Measurements from ENCODE around the gene ARHGEF12. TPM values are rescaled to one million over a fixed set of nuclear protein-coding genes. Genes with fewer than 3 reads are reported as not detected.

ARHGEF12 gene
- polyA plus RNA-seq, 2 donors: 15.3 to 17.9 TPM

DNA sequence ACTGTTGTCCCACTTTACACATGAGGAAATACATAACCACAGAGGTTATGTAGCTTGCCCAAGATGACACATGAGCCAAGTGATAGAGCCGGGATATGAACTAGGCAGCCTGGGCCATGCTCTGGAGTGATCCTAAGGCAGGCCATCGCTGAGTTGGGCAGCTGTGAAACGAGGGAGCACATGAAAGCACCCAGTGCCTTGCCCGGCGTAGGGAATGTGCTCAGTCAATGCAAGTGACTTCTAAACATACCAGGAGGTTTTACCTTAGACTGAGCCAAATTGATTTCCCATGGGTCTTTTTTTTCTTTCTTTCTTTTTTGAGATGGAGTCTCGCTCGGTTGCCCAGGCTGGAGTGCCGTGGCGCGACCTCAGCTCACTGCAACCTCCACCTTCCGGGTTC, 185.8 kb downstream of the ARHGEF12 start:
- Histone ChIP-seq H3K36me3 (ENCODE audit: control insufficient read depth in 2 of 2, insufficient read depth in 2 of 2, low read length in 1 of 2) (no peaks in the 10 kb centered on the region), H3K27me3 (ENCODE audit: control insufficient read depth in 1 of 2, insufficient read depth in 2 of 2, low read length in 2 of 2) (no peaks in the 10 kb centered on the region), H3K9me3 (ENCODE audit: control insufficient read depth in 2 of 2, insufficient read depth in 1 of 2, low read depth in 1 of 2, low read length in 1 of 2) (no peaks in the 10 kb centered on the region), H3K4me3 (ENCODE audit: low read depth in 1 of 2, low read length in 2 of 2) (no peak overlapping the region), H3K27ac (ENCODE audit: low read depth in 2 of 2, low read length in 1 of 2) (no peak overlapping the region), H3K4me1 (ENCODE audit: control insufficient read depth in 2 of 2, insufficient read depth in 2 of 2, low read length in 1 of 2) (peaks cover 1 to 3% of the 10 kb centered on the region in 2 donors)
- 91 to 93% methylated on average over 11 of the region's 11 CpGs for WGBS, 2 donors

DNA sequence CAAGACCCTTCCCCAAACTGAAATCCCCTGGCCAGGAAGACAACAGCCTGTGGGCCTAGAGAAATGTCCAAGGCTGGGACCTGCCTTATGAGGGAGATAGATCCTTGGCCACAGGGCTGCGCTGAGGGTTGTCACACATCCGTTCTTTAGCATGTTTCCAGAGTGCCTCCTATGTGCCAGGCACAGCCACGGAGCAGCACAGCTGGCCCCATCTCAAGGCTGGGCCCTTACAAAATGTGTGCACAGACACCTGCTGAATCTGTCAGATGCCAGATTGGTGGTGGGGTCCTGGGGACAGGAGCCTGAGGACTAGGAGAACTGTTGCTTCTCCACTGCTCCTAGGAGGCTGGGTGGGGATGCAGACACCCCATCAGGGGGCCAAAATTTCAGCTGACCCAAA, 186.5 kb downstream of the ARHGEF12 start:
- WGBS, 2 donors: 78 to 87% methylated on average over 3 of the region's 3 CpGs
- Histone ChIP-seq H3K36me3 (ENCODE audit: control insufficient read depth in 2 of 2, insufficient read depth in 2 of 2, low read length in 1 of 2) (no peaks in the 10 kb centered on the region), H3K4me1 (ENCODE audit: control insufficient read depth in 2 of 2, insufficient read depth in 2 of 2, low read length in 1 of 2) (no peaks in the 10 kb centered on the region), H3K4me3 (ENCODE audit: low read depth in 1 of 2, low read length in 2 of 2) (no peak overlapping the region), H3K9me3 (ENCODE audit: control insufficient read depth in 2 of 2, insufficient read depth in 1 of 2, low read depth in 1 of 2, low read length in 1 of 2) (no peaks in the 10 kb centered on the region), H3K27ac (ENCODE audit: low read depth in 2 of 2, low read length in 1 of 2) (no peak overlapping the region), H3K27me3 (ENCODE audit: control insufficient read depth in 1 of 2, insufficient read depth in 2 of 2, low read length in 2 of 2) (no peaks in the 10 kb centered on the region)

DNA sequence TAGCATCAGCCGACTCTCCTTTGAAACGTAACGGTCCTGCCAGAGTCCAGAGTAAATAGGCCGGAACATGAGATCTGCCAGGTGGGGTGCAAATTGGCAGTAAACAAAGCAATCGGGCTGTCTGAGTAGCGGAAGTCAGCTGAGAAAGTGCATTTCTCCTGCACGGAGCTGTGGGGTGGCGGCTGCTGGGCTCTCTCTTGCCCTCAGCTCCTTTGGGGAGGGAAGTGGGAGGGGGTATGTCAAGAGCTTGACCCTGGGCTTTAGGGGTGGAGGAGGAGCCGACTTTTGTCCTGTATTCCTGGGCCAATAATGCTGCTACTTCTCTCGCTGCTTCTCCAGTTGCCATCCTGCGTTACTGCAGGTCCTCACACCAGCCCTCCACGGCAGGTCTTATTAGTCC, 187.0 kb downstream of the ARHGEF12 start:
- Histone ChIP-seq H3K27ac (ENCODE audit: low read depth in 2 of 2, low read length in 1 of 2) (no peak overlapping the region), H3K9me3 (ENCODE audit: control insufficient read depth in 2 of 2, insufficient read depth in 1 of 2, low read depth in 1 of 2, low read length in 1 of 2) (no peaks in the 10 kb centered on the region), H3K36me3 (ENCODE audit: control insufficient read depth in 2 of 2, insufficient read depth in 2 of 2, low read length in 1 of 2) (no peaks in the 10 kb centered on the region), H3K27me3 (ENCODE audit: control insufficient read depth in 1 of 2, insufficient read depth in 2 of 2, low read length in 2 of 2) (no peaks in the 10 kb centered on the region), H3K4me1 (ENCODE audit: control insufficient read depth in 2 of 2, insufficient read depth in 2 of 2, low read length in 1 of 2) (no peaks in the 10 kb centered on the region), H3K4me3 (ENCODE audit: low read depth in 1 of 2, low read length in 2 of 2) (no peak overlapping the region)
- 47 to 64% methylated on average over 12 of the region's 12 CpGs for WGBS, 2 donors

DNA sequence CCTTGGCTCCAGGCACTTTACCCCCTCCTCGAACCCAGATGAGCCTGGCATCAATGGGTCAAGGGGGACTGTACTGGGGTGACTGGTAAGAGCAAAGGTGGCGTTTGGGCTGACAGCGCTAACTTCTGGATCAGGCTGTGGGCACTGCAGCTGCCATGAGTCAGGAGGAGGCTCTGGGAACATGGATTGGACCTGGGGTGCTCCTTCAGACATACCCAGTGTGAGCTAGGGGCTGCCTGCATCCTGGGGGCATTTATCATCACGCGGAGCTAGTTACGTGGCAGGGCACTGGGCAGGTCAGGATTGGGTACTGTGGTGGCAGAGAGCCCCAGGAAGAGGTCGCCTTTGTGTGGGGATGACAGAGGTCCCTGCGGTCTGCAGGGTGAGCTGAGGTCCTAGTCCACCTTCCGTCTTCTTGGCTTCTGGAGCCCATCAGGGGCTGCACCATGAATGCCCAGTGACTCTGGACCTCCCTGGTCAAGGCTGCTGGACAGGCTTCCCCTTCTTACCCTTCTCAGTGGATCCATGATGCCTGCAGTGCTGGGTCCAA, 188.4 kb downstream of the ARHGEF12 start:
- no peaks in the 10 kb centered on the region for H3K27me3 ChIP-seq (ENCODE audit: control insufficient read depth in 1 of 2, insufficient read depth in 2 of 2, low read length in 2 of 2)
- H3K4me3 ChIP-seq (ENCODE audit: low read depth in 1 of 2, low read length in 2 of 2): no peak overlapping the region
- no peak overlapping the region for H3K27ac ChIP-seq (ENCODE audit: low read depth in 2 of 2, low read length in 1 of 2)
- peaks cover 0 to 3% of the 10 kb centered on the region in 2 donors for H3K9me3 ChIP-seq (ENCODE audit: control insufficient read depth in 2 of 2, insufficient read depth in 1 of 2, low read depth in 1 of 2, low read length in 1 of 2)
- no peaks in the 10 kb centered on the region for H3K36me3 ChIP-seq (ENCODE audit: control insufficient read depth in 2 of 2, insufficient read depth in 2 of 2, low read length in 1 of 2)
- WGBS, 2 donors: 90 to 91% methylated on average over 9 of the region's 9 CpGs
- H3K4me1 ChIP-seq (ENCODE audit: control insufficient read depth in 2 of 2, insufficient read depth in 2 of 2, low read length in 1 of 2): no peaks in the 10 kb centered on the region

GRCh38 chr11:120525261-120526171, 189.3 kb downstream of the ARHGEF12 start:
- H3K4me3 ChIP-seq (ENCODE audit: low read depth in 1 of 2, low read length in 2 of 2): no peak overlapping the region
- peaks cover 0 to 3% of the 10 kb centered on the region in 2 donors for H3K9me3 ChIP-seq (ENCODE audit: control insufficient read depth in 2 of 2, insufficient read depth in 1 of 2, low read depth in 1 of 2, low read length in 1 of 2)
- 67 to 84% methylated on average over 16 of the region's 16 CpGs for WGBS, 2 donors
- no peaks in the 10 kb centered on the region for H3K36me3 ChIP-seq (ENCODE audit: control insufficient read depth in 2 of 2, insufficient read depth in 2 of 2, low read length in 1 of 2)
- no peak overlapping the region for H3K27ac ChIP-seq (ENCODE audit: low read depth in 2 of 2, low read length in 1 of 2)
- no peaks in the 10 kb centered on the region for H3K27me3 ChIP-seq (ENCODE audit: control insufficient read depth in 1 of 2, insufficient read depth in 2 of 2, low read length in 2 of 2)
- H3K4me1 ChIP-seq (ENCODE audit: control insufficient read depth in 2 of 2, insufficient read depth in 2 of 2, low read length in 1 of 2): no peaks in the 10 kb centered on the region

DNA sequence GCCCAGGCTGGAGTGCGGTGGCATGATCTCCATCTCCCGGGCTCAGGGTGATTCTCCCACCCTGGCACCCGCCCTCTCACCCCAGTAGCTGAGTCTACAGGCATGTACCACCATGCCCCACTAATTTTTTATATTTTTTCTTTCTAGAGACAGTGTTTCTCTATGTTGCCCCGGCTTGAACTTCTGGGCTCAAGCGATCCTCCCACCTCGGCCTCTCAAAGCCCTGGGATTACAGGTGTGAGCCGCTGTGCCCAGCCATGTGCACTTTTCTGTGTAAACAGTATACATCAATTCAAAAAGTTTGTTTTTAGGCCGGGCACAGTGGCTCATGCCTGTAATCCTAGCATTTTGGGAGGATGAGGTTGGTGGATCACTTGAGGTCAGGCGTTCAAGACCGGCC, 190.0 kb downstream of the ARHGEF12 start:
- H3K27me3 ChIP-seq (ENCODE audit: control insufficient read depth in 1 of 2, insufficient read depth in 2 of 2, low read length in 2 of 2): no peaks in the 10 kb centered on the region
- 81 to 90% methylated on average over 10 of the region's 10 CpGs for WGBS, 2 donors

GRCh38 chr11:120527111-120527761, 191.0 kb downstream of the ARHGEF12 start:
- no peaks in the 10 kb centered on the region for H3K36me3 ChIP-seq (ENCODE audit: control insufficient read depth in 2 of 2, insufficient read depth in 2 of 2, low read length in 1 of 2)
- peaks cover 0 to 2% of the 10 kb centered on the region in 2 donors for H3K4me1 ChIP-seq (ENCODE audit: control insufficient read depth in 2 of 2, insufficient read depth in 2 of 2, low read length in 1 of 2)
- no peaks in the 10 kb centered on the region for H3K27me3 ChIP-seq (ENCODE audit: control insufficient read depth in 1 of 2, insufficient read depth in 2 of 2, low read length in 2 of 2)
- H3K4me3 ChIP-seq (ENCODE audit: low read depth in 1 of 2, low read length in 2 of 2): no peak overlapping the region
- H3K27ac ChIP-seq (ENCODE audit: low read depth in 2 of 2, low read length in 1 of 2): no peak overlapping the region
- H3K9me3 ChIP-seq (ENCODE audit: control insufficient read depth in 2 of 2, insufficient read depth in 1 of 2, low read depth in 1 of 2, low read length in 1 of 2): peaks cover 0 to 3% of the 10 kb centered on the region in 2 donors
- 25 to 32% methylated on average over 16 of the region's 16 CpGs for WGBS, 2 donors

More for the DNA sequence above, 190.0 kb downstream of the ARHGEF12 start:
- Histone ChIP-seq H3K4me3 (ENCODE audit: low read depth in 1 of 2, low read length in 2 of 2) (no peak overlapping the region), H3K9me3 (ENCODE audit: control insufficient read depth in 2 of 2, insufficient read depth in 1 of 2, low read depth in 1 of 2, low read length in 1 of 2) (peaks cover 0 to 3% of the 10 kb centered on the region in 2 donors), H3K27ac (ENCODE audit: low read depth in 2 of 2, low read length in 1 of 2) (no peak overlapping the region), H3K36me3 (ENCODE audit: control insufficient read depth in 2 of 2, insufficient read depth in 2 of 2, low read length in 1 of 2) (no peaks in the 10 kb centered on the region), H3K4me1 (ENCODE audit: control insufficient read depth in 2 of 2, insufficient read depth in 2 of 2, low read length in 1 of 2) (no peaks in the 10 kb centered on the region)

DNA sequence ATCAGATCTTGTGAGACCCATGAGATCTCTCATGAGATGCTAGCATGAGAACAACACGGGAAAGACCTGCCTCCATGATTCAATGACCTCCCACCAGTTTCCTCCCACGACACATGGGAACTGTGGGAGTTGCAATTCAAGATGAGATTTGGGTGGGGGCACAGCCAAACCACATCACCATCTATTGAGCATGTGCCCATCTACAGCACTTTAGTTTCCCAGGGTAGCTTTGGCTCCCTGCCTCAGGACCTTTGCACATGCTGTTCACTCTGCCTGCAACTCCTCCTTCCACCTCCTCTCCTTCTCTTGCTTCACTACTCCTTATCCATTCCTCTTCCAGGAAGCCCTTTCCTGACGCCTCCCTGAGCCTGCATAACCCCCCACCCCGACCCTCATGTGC, 192.5 kb downstream of the ARHGEF12 start:
- Histone ChIP-seq H3K9me3 (ENCODE audit: control insufficient read depth in 2 of 2, insufficient read depth in 1 of 2, low read depth in 1 of 2, low read length in 1 of 2) (peaks cover 0 to 3% of the 10 kb centered on the region in 2 donors), H3K36me3 (ENCODE audit: control insufficient read depth in 2 of 2, insufficient read depth in 2 of 2, low read length in 1 of 2) (no peaks in the 10 kb centered on the region), H3K27me3 (ENCODE audit: control insufficient read depth in 1 of 2, insufficient read depth in 2 of 2, low read length in 2 of 2) (no peaks in the 10 kb centered on the region), H3K27ac (ENCODE audit: low read depth in 2 of 2, low read length in 1 of 2) (no peak overlapping the region), H3K4me1 (ENCODE audit: control insufficient read depth in 2 of 2, insufficient read depth in 2 of 2, low read length in 1 of 2) (peaks cover 0 to 2% of the 10 kb centered on the region in 2 donors), H3K4me3 (ENCODE audit: low read depth in 1 of 2, low read length in 2 of 2) (no peak overlapping the region)
- 88 to 91% methylated on average over 4 of the region's 4 CpGs for WGBS, 2 donors

- Histone ChIP-seq H3K4me3 (ENCODE audit: low read depth in 1 of 2, low read length in 2 of 2) (no peak overlapping the region), H3K27me3 (ENCODE audit: control insufficient read depth in 1 of 2, insufficient read depth in 2 of 2, low read length in 2 of 2) (no peaks in the 10 kb centered on the region), H3K27ac (ENCODE audit: low read depth in 2 of 2, low read length in 1 of 2) (no peak overlapping the region), H3K9me3 (ENCODE audit: control insufficient read depth in 2 of 2, insufficient read depth in 1 of 2, low read depth in 1 of 2, low read length in 1 of 2) (peaks cover 0 to 3% of the 10 kb centered on the region in 2 donors), H3K4me1 (ENCODE audit: control insufficient read depth in 2 of 2, insufficient read depth in 2 of 2, low read length in 1 of 2) (peaks cover 0 to 2% of the 10 kb centered on the region in 2 donors), H3K36me3 (ENCODE audit: control insufficient read depth in 2 of 2, insufficient read depth in 2 of 2, low read length in 1 of 2) (no peaks in the 10 kb centered on the region)
- 88 to 89% methylated on average over 7 of the region's 7 CpGs for WGBS, 2 donors
Observed at GRCh38 chr11:120529214-120529613, 193.0 kb downstream of the ARHGEF12 start.

All from esophagus (tissue), 2 donors.